GM23248 (cell line): ENCODE data around the gene RNASEL. TPM values are rescaled to one million over a fixed set of nuclear protein-coding genes. Genes with fewer than 3 reads are reported as not detected.

ENCODE experiments used
- DNase-seq: peaks from one replicate; pipeline ENCODE4 v3.0.0-alpha.2; 2015
- H2AFZ ChIP-seq: fragments of 200-600 bp; sonication (generic); 2 replicates; pipeline ENCODE4 v1.6.1; 2016; ENCODE audit warnings: antibody characterized with exemption
- H3F3A ChIP-seq: fragments of 200-600 bp; sonication (generic); 2 replicates; pipeline ENCODE4 v1.6.1; 2016; ENCODE audit warnings: mild to moderate bottlenecking, antibody characterized with exemption, mixed run types; ENCODE audit not compliant: insufficient read depth
- H3K27ac ChIP-seq: fragments of 200-600 bp; sonication (generic); 2 replicates; pipeline ENCODE4 v1.5.1; 2016; ENCODE audit warnings: mild to moderate bottlenecking
- H3K27me3 ChIP-seq: fragments of 200-600 bp; sonication (generic); replicated peaks from 2 replicates; pipeline ENCODE4 v1.6.1; 2016; ENCODE audit warnings: mild to moderate bottlenecking; ENCODE audit not compliant: insufficient read depth
- H3K36me3 ChIP-seq: fragments of 200-600 bp; sonication (generic); 2 replicates; pipeline ENCODE4 v1.6.1; 2016; ENCODE audit warnings: low read depth, mild to moderate bottlenecking
- H3K4me1 ChIP-seq: fragments of 200-600 bp; sonication (generic); 2 replicates; pipeline ENCODE4 v1.6.1; 2016; ENCODE audit warnings: mild to moderate bottlenecking; ENCODE audit not compliant: insufficient read depth
- H3K4me2 ChIP-seq: fragments of 200-600 bp; sonication (generic); one replicate; pipeline ENCODE4 v1.6.1; 2016; ENCODE audit warnings: mild to moderate bottlenecking; ENCODE audit not compliant: unreplicated experiment
- H3K4me3 ChIP-seq: fragments of 200-600 bp; sonication (generic); 2 replicates; pipeline ENCODE4 v1.5.1; 2016; ENCODE audit warnings: mild to moderate bottlenecking
- H3K79me2 ChIP-seq: fragments of 200-600 bp; sonication (generic); 2 replicates; pipeline ENCODE4 v1.6.1; 2016; ENCODE audit warnings: mild to moderate bottlenecking; ENCODE audit not compliant: insufficient read depth
- H3K9ac ChIP-seq: fragments of 200-600 bp; sonication (generic); 2 replicates; pipeline ENCODE4 v1.6.1; 2016; ENCODE audit warnings: mild to moderate bottlenecking
- H3K9me2 ChIP-seq: fragments of 200-600 bp; sonication (generic); 2 replicates; pipeline ENCODE4 v1.6.1; 2016; ENCODE audit warnings: mixed run types, mild to moderate bottlenecking, moderate library complexity; ENCODE audit not compliant: insufficient read depth
- H3K9me3 ChIP-seq: fragments of 200-600 bp; sonication (generic); one replicate; pipeline ENCODE4 v1.6.1; 2017; ENCODE audit warnings: low read depth
- H4K20me1 ChIP-seq: fragments of 200-600 bp; sonication (generic); 2 replicates; pipeline ENCODE4 v1.6.0; 2016; ENCODE audit not compliant: insufficient read depth
- EZH2 ChIP-seq: fragments of 200-600 bp; sonication (generic); IDR thresholded peaks from 2 replicates; pipeline ENCODE4 v1.6.1; 2018; ENCODE audit warnings: antibody characterized with exemption, mild to moderate bottlenecking; ENCODE audit not compliant: insufficient read depth, poor library complexity, severe bottlenecking
- EZH2phosphoT487 ChIP-seq: fragments of 200-600 bp; sonication (generic); IDR thresholded peaks from 2 replicates; pipeline ENCODE4 v1.6.1; 2018; ENCODE audit warnings: antibody characterized with exemption, moderate library complexity, mild to moderate bottlenecking, low read depth; ENCODE audit not compliant: insufficient read depth
- WGBS, 2 experiments: methylation state at CpG; one replicate each; pipeline ENCODE4 v1.1.6; 2015 to 2017; ENCODE audit warnings: low lambda C conversion rate in 2 of 2, low coverage in 1 of 2; ENCODE audit errors: missing lambda C conversion rate in 2 of 2; 5-methylcytosine and 5-hydroxymethylcytosine counted together
- in situ Hi-C: fragments of 300-500 bp; cut with MboI; formaldehyde crosslinking; loops from 2 replicates; pipeline ENCODE4 v1.15.0; 2020
- polyA plus RNA-seq: library from polyadenylated mRNA; unstranded; fragments of >200 nt; fragmentation: Nextera tagmentation; extraction: Ambion mirVana; gene quantifications from 2 replicates; pipeline ENCODE4 v1.2.1, GENCODE V29; 2016
- total RNA-seq: library from RNA; depleted of rRNA; stranded (reverse); fragments of >200 nt; shearing (Covaris generic); gene quantifications from 2 replicates; pipeline ENCODE4 v1.2.3, GENCODE V29; 2014

RNASEL gene
- total and polyA plus RNA-seq, 2 experiments from 2014 or later: 7.9 to 10.1 TPM

DNA sequence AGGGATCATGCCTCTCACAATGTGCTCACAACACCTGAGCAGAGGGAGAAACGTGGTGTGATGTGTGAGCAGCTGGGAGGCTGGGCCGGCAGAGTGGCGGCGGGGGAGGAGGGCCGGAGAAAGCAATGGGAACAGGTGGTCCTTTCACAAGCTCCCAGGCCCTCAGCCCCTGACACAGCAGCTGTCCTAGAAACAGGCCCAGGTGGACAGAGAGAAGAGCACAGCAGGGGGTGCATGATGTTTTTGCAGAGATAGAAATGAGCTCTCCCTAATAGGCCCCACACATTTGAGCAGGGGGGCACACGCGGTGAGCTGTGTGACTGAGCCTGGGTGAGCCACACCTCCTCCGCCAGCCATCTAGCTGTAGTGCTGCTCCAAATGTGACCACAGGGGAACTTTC is 22.7 kb upstream of the RNASEL start:
- Histone ChIP-seq H3K4me3 (no peak overlapping the region), H3K79me2 (no peaks in the 10 kb centered on the region), H3K9me3 (no peaks in the 10 kb centered on the region), H3K4me2 (no peak overlapping the region), H3K36me3 (no peaks in the 10 kb centered on the region), H4K20me1 (no peaks in the 10 kb centered on the region), H3K4me1 (peaks cover 20% of the 10 kb centered on the region), H3K9ac (no peak overlapping the region), H2AFZ (no peak overlapping the region), H3K9me2 (no peaks in the 10 kb centered on the region), H3F3A (peaks cover 19% of the 10 kb centered on the region), H3K27ac (no peak overlapping the region), H3K27me3 (no peaks in the 10 kb centered on the region)
- in situ Hi-C loops: no loop called here
- DNase-seq: no peak
- TF ChIP-seq EZH2 (no peak), EZH2phosphoT487 (no peak)
- WGBS, 2 experiments: 83 to 85% methylated on average over 4 to 8 of the region's 8 CpGs

DNA sequence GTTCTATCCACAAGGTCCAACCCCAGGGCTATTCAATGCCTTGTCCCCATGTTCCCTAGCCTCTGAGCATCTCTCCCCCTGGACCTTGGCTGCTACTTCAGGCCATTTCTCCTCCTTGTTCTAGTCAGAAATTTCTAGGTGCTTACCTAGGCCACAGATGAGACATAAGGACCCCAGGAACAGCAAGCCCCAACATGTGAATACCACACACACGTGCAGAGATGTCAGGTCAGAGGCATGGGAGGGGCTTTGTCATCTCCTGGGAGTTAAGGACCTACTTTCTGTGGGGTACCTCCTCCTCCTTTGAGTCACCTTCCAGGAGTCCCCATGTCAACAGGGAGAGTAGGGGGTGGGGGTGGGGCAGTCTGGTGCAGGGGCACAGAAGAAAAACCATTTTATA is 22.3 kb upstream of the RNASEL start:
- Histone ChIP-seq H3K27ac (no peak overlapping the region), H3K4me1 (peaks cover 18% of the 10 kb centered on the region), H3K9ac (no peak overlapping the region), H3K4me3 (no peak overlapping the region), H3K79me2 (no peaks in the 10 kb centered on the region), H3K36me3 (no peaks in the 10 kb centered on the region), H3K9me2 (no peaks in the 10 kb centered on the region), H3F3A (peaks cover 19% of the 10 kb centered on the region), H3K9me3 (no peaks in the 10 kb centered on the region), H4K20me1 (no peaks in the 10 kb centered on the region), H3K4me2 (no peak overlapping the region), H3K27me3 (no peaks in the 10 kb centered on the region), H2AFZ (no peak overlapping the region)
- in situ Hi-C loops: no loop called here
- 90 to 92% methylated on average over 1 of the region's 1 CpG for WGBS, 2 experiments
- no peak for DNase-seq
- no peak for TF ChIP-seq EZH2phosphoT487

DNA sequence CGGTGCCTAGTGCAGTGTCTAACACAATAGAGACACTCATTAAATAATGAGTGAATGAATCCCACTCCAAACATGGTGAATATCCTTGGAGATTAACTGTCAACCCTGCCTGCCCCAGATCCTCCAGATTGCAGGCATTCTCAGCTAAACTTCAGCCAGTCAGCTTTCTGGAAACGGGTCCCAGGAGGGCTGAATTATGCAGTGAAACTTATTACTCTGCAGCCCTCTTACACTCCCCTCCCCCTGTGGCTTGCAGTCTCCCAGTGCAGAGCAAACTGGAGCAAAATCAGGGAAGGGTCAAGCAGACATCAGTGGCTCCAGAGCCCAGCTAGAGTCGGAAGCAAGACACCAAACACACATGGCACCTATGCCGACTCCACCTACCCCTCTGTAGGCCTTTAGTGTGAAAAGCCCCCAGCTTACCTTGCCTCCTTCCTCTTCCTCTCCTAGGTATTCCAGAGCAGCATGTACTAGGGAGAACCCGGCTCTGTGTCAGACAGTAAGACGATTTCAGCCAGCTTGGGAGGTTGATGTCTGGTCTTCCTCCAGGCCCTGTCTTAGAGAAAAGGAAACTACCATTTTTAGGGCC is 21.6 kb upstream of the RNASEL start:
- Histone ChIP-seq H3K4me2 (no peak overlapping the region), H3K27ac (no peak overlapping the region), H3K27me3 (no peaks in the 10 kb centered on the region), H3K9ac (no peak overlapping the region), H4K20me1 (no peaks in the 10 kb centered on the region), H2AFZ (no peak overlapping the region), H3F3A (peaks cover 16% of the 10 kb centered on the region), H3K36me3 (no peaks in the 10 kb centered on the region), H3K79me2 (no peaks in the 10 kb centered on the region), H3K9me3 (no peaks in the 10 kb centered on the region), H3K4me3 (no peak overlapping the region), H3K4me1 (peaks cover 11% of the 10 kb centered on the region), H3K9me2 (no peaks in the 10 kb centered on the region)
- 75 to 76% methylated on average over 6 of the region's 6 CpGs for WGBS, 2 experiments
- in situ Hi-C loops: no loop called here
- TF ChIP-seq EZH2 (no peak), EZH2phosphoT487 (no peak)
- DNase-seq: no peak

DNA sequence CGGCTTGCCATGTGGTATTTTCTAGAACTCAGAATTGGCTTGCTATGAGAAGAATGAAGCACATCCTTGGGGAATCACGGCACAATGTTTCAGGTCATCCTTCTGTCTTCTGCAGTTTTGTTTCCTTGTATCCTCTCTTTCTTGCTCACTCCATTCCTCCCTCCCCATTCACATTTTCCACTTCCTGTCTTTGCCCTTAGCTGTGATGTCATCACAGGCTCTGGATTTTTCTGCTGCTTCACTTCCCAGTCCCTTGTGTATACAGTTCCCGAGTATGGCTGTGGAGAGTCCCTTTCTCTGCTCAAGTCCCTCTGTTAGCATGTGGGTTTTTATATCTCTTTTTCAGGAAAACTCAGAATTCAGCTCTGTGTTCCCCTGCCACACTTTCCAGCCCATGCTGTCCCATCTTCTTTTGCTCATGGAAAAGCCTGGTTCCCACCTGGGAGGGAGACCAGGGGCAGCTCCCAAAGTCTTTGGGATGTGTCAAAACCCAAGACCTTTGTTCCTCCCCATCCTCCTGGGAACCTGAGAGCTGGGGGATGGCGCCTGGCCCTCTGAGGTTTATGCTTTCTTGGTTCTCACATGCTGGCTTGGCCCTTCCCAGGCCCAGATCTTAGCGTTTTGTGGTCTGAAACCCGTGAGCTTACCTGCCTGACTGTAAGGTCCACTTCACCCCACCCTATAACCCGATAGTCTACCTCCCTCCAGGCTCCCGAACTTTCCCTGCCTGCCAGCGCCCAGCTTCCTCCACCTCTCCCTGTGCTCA is 20.0 kb upstream of the RNASEL start:
- H3K4me3 ChIP-seq: no peak overlapping the region
- DNase-seq: peak; percentile 61
- peaks cover 6% of the 10 kb centered on the region for H3K4me1 ChIP-seq
- in situ Hi-C loops: no loop called here
- H2AFZ ChIP-seq: peak overlapping the region; percentile 30; the same call in 1 of the 2 replicates
- TF ChIP-seq EZH2phosphoT487 (no peak), EZH2 (no peak)
- H3K9me2 ChIP-seq: no peaks in the 10 kb centered on the region
- H4K20me1 ChIP-seq: no peaks in the 10 kb centered on the region
- H3K9me3 ChIP-seq: no peaks in the 10 kb centered on the region
- H3K27me3 ChIP-seq: no peaks in the 10 kb centered on the region
- no peaks in the 10 kb centered on the region for H3K79me2 ChIP-seq
- no peaks in the 10 kb centered on the region for H3K36me3 ChIP-seq
- H3K9ac ChIP-seq: no peak overlapping the region
- 88 to 92% methylated on average over 9 of the region's 9 CpGs for WGBS, 2 experiments
- H3F3A ChIP-seq: peaks cover 6% of the 10 kb centered on the region
- H3K4me2 ChIP-seq: no peak overlapping the region
- H3K27ac ChIP-seq: no peak overlapping the region
